ENCODE results near the gene FAM20B. TPM values are rescaled to one million over a fixed set of nuclear protein-coding genes. Genes with fewer than 3 reads are reported as not detected.

Gene FAM20B, protein sequence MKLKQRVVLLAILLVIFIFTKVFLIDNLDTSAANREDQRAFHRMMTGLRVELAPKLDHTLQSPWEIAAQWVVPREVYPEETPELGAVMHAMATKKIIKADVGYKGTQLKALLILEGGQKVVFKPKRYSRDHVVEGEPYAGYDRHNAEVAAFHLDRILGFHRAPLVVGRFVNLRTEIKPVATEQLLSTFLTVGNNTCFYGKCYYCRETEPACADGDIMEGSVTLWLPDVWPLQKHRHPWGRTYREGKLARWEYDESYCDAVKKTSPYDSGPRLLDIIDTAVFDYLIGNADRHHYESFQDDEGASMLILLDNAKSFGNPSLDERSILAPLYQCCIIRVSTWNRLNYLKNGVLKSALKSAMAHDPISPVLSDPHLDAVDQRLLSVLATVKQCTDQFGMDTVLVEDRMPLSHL
- 7.1 TPM for polyA plus RNA-seq (2012; ENCODE audit: insufficient read length, low read depth)

DNA sequence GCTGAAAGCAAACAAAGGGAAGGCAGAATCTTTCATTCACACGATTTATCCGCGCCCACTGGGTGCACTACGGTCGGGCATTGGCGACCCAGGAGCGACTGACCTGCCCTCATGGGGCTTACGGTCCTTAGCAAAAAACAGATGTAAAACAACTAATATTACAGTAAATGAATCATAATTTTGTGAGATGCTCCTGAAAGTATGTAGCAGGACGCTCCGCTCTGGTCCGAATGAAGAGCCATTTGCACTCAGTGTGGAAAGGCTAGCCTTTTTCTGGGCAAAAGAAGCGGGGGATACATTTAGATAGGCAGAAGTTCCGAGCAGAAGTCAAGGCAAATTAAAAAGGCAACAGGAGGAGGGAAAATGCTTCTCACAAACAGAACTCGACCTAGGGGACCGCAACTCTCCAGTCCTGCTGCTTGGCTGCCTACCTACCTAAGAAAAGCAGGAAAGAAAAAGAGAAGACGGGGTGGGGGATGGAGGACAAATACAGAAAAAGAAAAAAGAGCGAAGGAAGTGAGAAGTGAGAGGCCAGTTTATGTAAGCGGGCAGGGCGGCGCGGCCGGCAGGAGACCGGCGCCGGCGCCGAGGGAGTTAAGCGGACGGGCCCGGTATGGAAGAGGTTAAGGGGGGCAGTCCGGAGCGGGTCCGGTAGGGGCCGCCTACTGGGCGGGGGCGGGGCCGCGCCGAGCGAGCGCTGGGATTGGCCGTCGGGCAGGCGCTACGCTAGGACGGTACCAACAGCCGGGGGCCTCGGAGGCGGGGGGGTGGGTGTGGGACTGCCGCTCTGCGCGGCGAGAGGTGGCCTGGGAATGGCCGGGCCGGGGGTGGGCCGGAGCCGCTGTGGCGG is at the start of gene FAM20B:
Gene FAM20B (plus strand): TSS at position 770 of the 850 bp plus-strand sequence. CDS start 17,954 bp downstream, outside the sequence.
- TF ChIP-seq TAF1 (IDR thresholded peaks at IDR 0.05; ENCODE audit: borderline replicate concordance, insufficient read depth, low read length) (peak; percentile 49; the same call in 1 of the 2 replicates), POLR2AphosphoS5 (IDR thresholded peaks at IDR 0.05; ENCODE audit: low read depth, low read length) (no peak)

DNA sequence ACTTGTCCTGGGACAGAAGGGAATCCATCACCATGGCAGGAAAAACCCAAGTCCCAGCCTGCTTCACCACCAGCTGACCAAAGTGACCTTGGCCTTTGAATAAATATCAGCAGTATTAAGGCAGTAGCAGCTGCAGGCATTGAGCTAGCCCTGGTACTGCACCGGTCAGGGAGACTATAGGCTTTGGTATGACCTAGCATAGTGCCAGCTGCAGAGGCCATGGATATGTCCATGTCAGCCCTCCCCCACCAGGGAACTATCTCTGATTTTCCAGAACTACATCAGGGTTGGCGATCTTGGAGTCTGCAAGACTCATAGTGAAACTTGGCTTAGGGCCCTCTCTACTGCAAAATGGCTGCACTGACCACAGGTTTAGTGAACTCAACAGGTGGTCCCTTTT is 49.2 kb upstream of the FAM20B start:
- TF ChIP-seq TAF1 (IDR thresholded peaks at IDR 0.05; ENCODE audit: borderline replicate concordance, insufficient read depth, low read length) (no peak), POLR2AphosphoS5 (IDR thresholded peaks at IDR 0.05; ENCODE audit: low read depth, low read length) (no peak), SIN3A (IDR thresholded peaks at IDR 0.05; ENCODE audit: borderline replicate concordance, insufficient read depth, low read length) (no peak), FOXP2 (optimal IDR thresholded peaks at IDR 0.05; ENCODE audit: borderline replicate concordance, extremely low read depth, extremely low read length, insufficient read depth) (no peak)
- TF ChIP-seq, protein P1, sequence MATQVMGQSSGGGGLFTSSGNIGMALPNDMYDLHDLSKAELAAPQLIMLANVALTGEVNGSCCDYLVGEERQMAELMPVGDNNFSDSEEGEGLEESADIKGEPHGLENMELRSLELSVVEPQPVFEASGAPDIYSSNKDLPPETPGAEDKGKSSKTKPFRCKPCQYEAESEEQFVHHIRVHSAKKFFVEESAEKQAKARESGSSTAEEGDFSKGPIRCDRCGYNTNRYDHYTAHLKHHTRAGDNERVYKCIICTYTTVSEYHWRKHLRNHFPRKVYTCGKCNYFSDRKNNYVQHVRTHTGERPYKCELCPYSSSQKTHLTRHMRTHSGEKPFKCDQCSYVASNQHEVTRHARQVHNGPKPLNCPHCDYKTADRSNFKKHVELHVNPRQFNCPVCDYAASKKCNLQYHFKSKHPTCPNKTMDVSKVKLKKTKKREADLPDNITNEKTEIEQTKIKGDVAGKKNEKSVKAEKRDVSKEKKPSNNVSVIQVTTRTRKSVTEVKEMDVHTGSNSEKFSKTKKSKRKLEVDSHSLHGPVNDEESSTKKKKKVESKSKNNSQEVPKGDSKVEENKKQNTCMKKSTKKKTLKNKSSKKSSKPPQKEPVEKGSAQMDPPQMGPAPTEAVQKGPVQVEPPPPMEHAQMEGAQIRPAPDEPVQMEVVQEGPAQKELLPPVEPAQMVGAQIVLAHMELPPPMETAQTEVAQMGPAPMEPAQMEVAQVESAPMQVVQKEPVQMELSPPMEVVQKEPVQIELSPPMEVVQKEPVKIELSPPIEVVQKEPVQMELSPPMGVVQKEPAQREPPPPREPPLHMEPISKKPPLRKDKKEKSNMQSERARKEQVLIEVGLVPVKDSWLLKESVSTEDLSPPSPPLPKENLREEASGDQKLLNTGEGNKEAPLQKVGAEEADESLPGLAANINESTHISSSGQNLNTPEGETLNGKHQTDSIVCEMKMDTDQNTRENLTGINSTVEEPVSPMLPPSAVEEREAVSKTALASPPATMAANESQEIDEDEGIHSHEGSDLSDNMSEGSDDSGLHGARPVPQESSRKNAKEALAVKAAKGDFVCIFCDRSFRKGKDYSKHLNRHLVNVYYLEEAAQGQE (IDR thresholded peaks at IDR 0.05; ENCODE audit: insufficient read depth in 1 of 2, low read depth in 2 of 2, low read length in 2 of 2), result no peak

DNA sequence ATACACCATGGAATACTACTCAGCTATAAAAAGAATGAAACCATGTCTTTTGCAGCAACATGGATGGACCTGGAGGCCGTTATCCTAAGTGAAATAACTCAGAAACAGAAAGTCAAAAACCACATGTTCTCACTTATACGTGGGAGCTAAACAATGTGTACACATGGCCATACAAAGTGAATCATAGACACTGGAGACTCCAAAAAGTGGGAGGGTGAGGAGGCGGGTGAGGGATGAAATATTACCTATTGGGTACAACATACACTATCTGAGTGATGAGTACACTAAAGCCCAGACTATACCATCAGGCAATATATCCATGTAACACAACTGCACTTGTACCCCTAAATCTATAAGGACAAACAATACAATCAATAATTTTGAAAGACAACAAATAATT is 39.5 kb upstream of the FAM20B start:
- TF ChIP-seq FOXP2 (optimal IDR thresholded peaks at IDR 0.05; ENCODE audit: borderline replicate concordance, extremely low read depth, extremely low read length, insufficient read depth), result no peak
- TF ChIP-seq TAF1 (IDR thresholded peaks at IDR 0.05; ENCODE audit: borderline replicate concordance, insufficient read depth, low read length), result no peak
- TF ChIP-seq, protein P1 (IDR thresholded peaks at IDR 0.05; ENCODE audit: insufficient read depth in 1 of 2, low read depth in 2 of 2, low read length in 2 of 2), result no peak
- no peak for TF ChIP-seq SIN3A (IDR thresholded peaks at IDR 0.05; ENCODE audit: borderline replicate concordance, insufficient read depth, low read length)
- TF ChIP-seq POLR2AphosphoS5 (IDR thresholded peaks at IDR 0.05; ENCODE audit: low read depth, low read length), result no peak

DNA sequence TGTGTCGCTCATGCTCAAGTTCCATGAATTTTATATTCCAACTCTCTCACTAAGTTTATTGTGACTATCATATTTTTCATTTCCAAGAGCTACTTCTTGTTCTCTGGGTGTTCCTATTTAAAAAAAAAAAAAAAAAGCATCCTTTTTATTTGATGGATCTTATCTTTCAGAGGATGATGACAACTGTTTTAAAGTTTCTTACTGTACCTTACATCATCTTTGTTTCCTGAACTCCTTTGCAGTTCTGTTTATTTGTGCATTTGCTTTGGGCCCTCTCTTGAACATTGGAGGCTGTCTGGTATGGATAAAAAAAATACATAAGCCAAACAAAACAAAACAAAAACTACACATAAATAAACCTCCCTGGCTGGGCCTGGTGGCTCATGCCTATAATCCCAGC is 32.1 kb upstream of the FAM20B start:
- TF ChIP-seq POLR2AphosphoS5 (IDR thresholded peaks at IDR 0.05; ENCODE audit: low read depth, low read length) (no peak), TAF1 (IDR thresholded peaks at IDR 0.05; ENCODE audit: borderline replicate concordance, insufficient read depth, low read length) (no peak), FOXP2 (optimal IDR thresholded peaks at IDR 0.05; ENCODE audit: borderline replicate concordance, extremely low read depth, extremely low read length, insufficient read depth) (no peak)
- TF ChIP-seq, protein P1 (IDR thresholded peaks at IDR 0.05; ENCODE audit: insufficient read depth in 1 of 2, low read depth in 2 of 2, low read length in 2 of 2), result no peak

DNA sequence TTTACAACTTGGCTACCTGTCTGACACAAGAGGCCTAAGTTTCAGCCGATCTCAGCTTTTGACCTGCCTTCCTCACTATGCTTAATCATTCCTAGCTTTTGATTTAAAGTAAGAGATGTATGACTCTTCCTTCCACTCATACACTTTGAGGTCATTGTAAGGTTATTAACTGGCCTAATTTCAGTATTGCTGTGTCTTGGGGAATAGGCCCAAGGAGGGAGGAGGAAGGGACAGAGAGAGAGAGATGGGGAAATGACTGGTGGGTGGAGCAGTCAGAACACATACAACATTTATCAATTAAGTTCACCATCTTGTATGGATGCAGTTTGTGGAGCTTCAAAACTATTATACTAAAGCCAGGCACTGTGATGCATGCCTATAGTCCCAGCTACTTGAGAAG is 28.3 kb upstream of the FAM20B start:
- TF ChIP-seq FOXP2 (optimal IDR thresholded peaks at IDR 0.05; ENCODE audit: borderline replicate concordance, extremely low read depth, extremely low read length, insufficient read depth) (no peak), POLR2AphosphoS5 (IDR thresholded peaks at IDR 0.05; ENCODE audit: low read depth, low read length) (no peak), SIN3A (IDR thresholded peaks at IDR 0.05; ENCODE audit: borderline replicate concordance, insufficient read depth, low read length) (no peak), TAF1 (IDR thresholded peaks at IDR 0.05; ENCODE audit: borderline replicate concordance, insufficient read depth, low read length) (no peak)
- TF ChIP-seq, protein P1 (IDR thresholded peaks at IDR 0.05; ENCODE audit: insufficient read depth in 1 of 2, low read depth in 2 of 2, low read length in 2 of 2), result no peak
